ENCODE data around the gene FAM13A.
A peak's percentile ranks its signal among the peaks of the same experiment; 100 is the strongest.

Gene FAM13A

GRCh38 chr4:88761342-88761741 lies 295.6 kb downstream of the FAM13A start:
- DNase-seq: no peak

- peak; percentile 35 for DNase-seq
These were observed 297.1 kb downstream of the FAM13A start for GRCh38 chr4:88759895-88760290.

GRCh38 chr4:88759039-88759894 lies 297.7 kb downstream of the FAM13A start:
- DNase-seq: peak; percentile 82

GRCh38 chr4:88758264-88758663 lies 298.7 kb downstream of the FAM13A start:
- no peak for DNase-seq

GRCh38 chr4:88757776-88758175 lies 299.2 kb downstream of the FAM13A start:
- no peak for DNase-seq

GRCh38 chr4:88757067-88757466 lies 299.9 kb downstream of the FAM13A start:
- DNase-seq: no peak

GRCh38 chr4:88756149-88756548 lies 300.8 kb downstream of the FAM13A start:
- no peak for DNase-seq

GRCh38 chr4:88755454-88755853 lies 301.5 kb downstream of the FAM13A start:
- no peak for DNase-seq

- DNase-seq: no peak
These were observed 302.2 kb downstream of the FAM13A start for GRCh38 chr4:88754796-88755195.

- DNase-seq: no peak
These were observed 303.1 kb downstream of the FAM13A start for GRCh38 chr4:88753658-88754571.

GRCh38 chr4:88752754-88753153 lies 304.2 kb downstream of the FAM13A start:
- no peak for DNase-seq

GRCh38 chr4:88752076-88752463 lies 304.9 kb downstream of the FAM13A start:
- DNase-seq: no peak

GRCh38 chr4:88751258-88752075 lies 305.5 kb downstream of the FAM13A start:
- DNase-seq: peak; percentile 42

- no peak for DNase-seq
These were observed 306.6 kb downstream of the FAM13A start for GRCh38 chr4:88750369-88750768.

GRCh38 chr4:88747351-88747750 lies 309.6 kb downstream of the FAM13A start:
- DNase-seq: no peak

GRCh38 chr4:88746206-88746605 lies 310.8 kb downstream of the FAM13A start:
- no peak for DNase-seq

- DNase-seq: no peak
These were observed 311.3 kb downstream of the FAM13A start for GRCh38 chr4:88745581-88746163.

- no peak for DNase-seq
These were observed 311.8 kb downstream of the FAM13A start for GRCh38 chr4:88745175-88745574.

- DNase-seq: no peak
These were observed 312.4 kb downstream of the FAM13A start for GRCh38 chr4:88744609-88745008.

GRCh38 chr4:88743696-88744095 lies 313.3 kb downstream of the FAM13A start:
- DNase-seq: peak; percentile 83

- DNase-seq: peak; percentile 18
These were observed 314.4 kb downstream of the FAM13A start for GRCh38 chr4:88742561-88742960.

- no peak for DNase-seq
These were observed 318.8 kb downstream of the FAM13A start for GRCh38 chr4:88738180-88738579.

Data from fibroblast of upper back skin (primary cell).